Muscle of arm (tissue), 12 donors: ENCODE data around the gene PHF14. TPM values are rescaled to one million over a fixed set of nuclear protein-coding genes. Genes with fewer than 3 reads are reported as not detected.
A peak's percentile ranks its signal among the peaks of the same experiment; 100 is the strongest.
"Not testable (repeated sequence)": the region's sequence is repeated elsewhere in the genome, so short reads cannot be mapped to it uniquely, and the experiment has no call there.

ENCODE experiments used
- DNase-seq: peaks from one replicate; pipeline ENCODE4 v3.0.0-alpha.2; 2013
- polyA plus RNA-seq, 12 donors: library from polyadenylated mRNA; unstranded; fragments of 120-200 nt; gene quantifications; one replicate each; pipeline ENCODE4 v1.2.1, GENCODE V29; 2013; ENCODE audit not compliant: insufficient read length in 12 of 12

Gene PHF14
- polyA plus RNA-seq, 12 donors: 28.7 to 52.3 (median 38.3) TPM; not detected in 1

DNA sequence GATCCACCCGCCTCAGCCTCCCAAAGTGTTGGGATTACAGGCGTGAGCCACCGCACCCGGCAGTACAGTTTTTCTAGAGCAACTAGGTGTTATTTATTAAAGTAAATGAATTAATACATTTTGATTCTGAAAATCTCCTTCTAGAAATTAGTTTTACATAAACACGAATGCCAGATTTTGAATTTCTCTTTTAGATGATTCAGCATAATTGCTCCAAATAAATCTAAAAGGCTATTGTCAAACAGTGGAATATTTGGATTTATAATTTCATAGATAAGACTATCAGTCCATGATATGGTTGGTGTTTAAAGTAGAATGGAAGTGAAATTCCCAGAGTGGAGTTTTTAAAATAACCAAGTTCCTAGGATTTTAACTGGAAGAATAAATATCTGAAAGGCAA is 1.5 kb upstream of the PHF14 start:
- no peak for DNase-seq

DNA sequence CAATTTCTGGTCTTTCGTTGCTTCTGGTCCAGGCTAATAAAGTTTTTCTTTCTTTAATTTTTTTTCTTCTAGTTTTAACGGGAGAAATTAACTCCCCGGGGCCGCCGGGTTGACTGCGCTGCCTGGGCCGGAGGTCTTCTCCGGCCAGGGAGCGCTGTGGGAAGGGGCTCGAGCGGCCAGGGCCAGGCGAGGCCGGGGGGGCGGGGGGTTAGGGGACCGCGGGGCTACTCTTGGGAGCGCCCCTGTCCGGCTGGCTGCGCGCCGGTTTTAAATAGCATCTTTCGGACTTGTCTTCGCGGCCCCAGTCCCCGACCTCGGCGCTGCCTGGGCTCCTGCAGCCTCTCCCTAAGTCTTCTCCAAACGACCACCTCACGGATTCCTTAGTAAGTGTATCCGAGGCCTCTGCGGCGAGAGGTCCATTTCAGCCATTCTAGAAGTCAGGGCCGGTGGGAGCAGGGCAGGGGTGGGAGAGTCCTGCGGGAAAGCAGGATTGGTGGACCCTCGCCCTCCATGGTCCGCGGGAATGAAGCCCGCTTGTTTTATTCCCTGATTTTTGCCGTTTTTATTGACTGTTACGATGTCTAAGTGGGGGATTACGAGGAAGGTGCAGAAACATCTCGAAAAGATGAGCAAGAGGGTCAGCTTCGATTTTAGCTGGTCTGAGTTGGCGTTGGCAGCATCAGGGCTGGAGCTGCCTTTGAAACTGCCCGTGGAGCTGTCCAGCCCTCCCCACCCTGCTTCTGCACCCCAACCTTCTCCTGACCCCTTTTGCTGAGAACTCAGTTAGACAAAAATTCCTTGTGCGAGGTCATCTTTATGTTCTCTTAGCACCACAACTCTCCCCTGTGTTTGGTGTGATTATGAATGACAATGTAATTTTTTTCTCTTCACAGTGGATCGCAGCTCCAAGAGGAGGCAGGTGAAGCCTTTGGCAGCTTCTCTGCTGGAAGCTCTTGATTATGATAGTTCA is 555 bp downstream of the PHF14 start:
- peak; percentile 35 for DNase-seq

- no peak for DNase-seq
These were observed 3.4 kb downstream of the PHF14 start for GRCh38 chr7:10977113-10977512.

DNA sequence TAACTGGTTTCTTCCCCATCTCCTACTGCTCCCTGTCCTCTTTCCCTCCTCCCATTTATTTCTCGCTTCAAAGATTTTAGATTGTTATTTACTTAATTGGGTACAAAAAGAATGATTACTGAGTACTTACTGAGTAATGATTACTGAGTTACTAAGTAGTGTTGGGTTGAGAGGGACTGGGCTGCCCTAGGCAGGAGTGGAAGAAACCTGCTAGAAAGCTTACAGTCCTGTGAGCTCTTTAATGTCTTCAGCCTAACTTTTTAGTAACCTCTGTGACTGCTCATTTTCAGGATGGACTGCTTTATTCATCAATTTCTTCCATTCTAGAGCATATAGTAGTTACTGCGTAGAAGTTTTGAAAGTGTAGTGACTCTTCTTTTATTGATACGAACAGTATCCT is 7.6 kb downstream of the PHF14 start:
- DNase-seq: no peak

DNA sequence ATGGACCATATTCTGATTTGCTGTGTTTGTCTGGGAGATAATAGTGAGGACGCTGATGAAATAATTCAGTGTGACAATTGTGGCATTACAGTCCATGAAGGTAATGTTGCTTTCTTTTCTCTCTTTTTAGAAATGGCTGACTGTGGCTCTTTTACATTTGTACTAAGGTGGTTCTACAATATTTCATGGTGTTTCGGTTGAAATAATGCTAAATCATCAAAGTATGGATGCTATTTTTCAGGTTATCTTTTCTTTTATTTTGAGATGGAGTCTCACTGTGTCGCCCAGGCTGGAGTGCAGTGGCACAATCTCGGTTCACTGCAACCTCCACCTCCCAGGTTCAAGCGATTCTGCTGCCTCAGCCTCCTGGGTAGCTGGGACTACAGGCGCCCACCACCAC is 17.1 kb downstream of the PHF14 start:
- not testable (repeated sequence) for DNase-seq

GRCh38 chr7:10995482-10996166 is 22.0 kb downstream of the PHF14 start:
- not testable (repeated sequence) for DNase-seq

DNA sequence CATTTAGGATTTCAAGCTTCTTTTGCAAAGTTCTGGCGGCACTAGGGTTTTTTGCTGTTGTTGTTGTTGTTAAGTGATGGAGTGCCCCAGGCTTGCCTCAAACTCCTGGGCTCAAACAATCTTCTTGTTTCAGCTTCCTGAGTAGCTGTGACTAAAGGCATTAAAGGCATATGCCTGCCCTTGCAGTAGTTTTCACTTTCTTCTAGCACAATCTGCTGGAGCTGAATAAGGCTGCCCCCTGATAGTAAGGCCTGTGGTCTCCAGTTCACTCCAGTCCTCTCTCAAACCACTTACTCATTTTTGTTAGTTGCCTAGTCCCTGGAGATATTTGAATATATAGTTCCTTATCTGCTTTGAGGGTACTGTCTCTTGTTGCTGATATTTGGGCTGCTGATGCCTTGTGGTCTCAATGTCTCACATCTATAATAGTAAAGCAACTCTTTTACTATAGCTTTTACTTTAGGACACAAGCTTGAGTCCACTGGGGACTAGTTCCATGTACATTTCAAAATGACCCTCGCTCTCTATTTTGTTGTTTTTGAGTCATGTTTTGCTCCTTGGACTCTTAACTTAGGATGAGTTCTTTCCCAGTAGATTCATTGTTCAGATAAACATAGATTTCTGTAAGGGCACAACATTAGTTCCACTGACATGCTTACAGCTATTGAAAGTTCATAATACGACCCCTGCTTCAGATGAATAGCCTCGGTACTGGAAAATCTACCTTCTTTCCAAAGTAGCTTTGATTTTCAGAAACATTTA is 25.5 kb downstream of the PHF14 start:
- no peak for DNase-seq

GRCh38 chr7:11005202-11005601 is 31.5 kb downstream of the PHF14 start:
- DNase-seq: no peak

- no peak for DNase-seq
These were observed 32.6 kb downstream of the PHF14 start for GRCh38 chr7:11006291-11006690.

- DNase-seq: no peak
These were observed 36.0 kb downstream of the PHF14 start for GRCh38 chr7:11009631-11010030.

DNA sequence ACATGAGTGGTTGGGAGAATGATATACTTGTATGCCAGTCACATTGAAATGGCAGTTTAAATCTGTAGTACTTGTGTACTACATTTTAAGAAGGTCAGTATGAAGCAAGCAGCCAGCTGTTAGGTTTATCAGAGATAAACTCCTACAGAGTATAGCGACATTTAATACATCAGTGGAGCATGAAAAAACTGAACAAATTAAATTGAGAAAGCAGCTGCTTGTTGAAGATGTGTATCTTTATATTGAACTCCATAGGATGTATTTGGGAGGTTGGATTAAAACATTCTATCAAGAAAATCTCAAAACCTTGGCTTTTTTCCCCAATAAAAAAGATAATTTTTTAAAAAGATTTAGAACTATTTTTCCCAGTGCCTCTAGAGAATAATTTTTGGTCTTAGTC is 47.8 kb downstream of the PHF14 start:
- no peak for DNase-seq

DNA sequence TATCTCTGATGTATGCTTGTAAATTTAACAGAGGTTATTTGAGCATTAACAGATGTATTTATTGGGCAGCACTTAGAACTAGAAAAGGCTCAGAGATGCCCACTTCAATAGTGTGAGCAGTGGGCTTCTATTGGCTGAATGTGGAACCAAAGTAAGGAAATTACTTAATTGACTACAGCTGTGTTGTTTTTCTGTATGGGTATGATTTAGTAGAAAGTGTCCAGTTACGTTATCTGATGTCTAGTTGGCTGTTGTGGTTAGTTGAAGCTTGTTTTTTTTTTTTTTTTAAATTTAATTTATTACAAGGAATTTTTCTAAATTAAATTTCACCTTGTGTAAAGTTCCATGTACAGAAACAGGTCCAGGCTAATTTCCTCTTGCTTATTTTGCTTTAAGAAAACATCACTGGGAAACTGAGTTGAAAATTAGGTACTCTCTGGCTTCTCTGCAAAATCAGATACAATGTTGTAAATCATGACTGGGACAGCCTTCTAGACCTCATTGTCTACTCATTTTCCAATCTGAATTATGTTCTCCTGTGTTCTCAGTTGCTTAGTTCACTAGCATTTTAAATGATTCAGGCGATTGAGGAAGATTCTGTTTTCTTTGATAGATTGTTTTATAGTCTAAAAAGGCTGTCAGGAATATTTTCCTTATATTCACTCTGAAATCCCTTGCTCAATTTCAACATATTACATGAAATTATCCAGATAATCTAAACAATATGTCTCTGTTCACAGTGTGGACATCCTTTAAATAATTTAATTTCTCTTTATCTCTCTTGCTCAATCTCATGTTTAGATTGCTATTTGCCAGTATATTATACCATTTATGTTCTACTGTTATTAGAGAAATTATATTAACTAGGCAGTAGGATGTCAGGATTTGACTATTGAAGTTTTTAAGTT is 53.0 kb downstream of the PHF14 start:
- no peak for DNase-seq

- no peak for DNase-seq
These were observed 62.0 kb downstream of the PHF14 start for GRCh38 chr7:11035661-11036060.

GRCh38 chr7:11039974-11040373 is 66.3 kb downstream of the PHF14 start:
- DNase-seq: no peak

DNA sequence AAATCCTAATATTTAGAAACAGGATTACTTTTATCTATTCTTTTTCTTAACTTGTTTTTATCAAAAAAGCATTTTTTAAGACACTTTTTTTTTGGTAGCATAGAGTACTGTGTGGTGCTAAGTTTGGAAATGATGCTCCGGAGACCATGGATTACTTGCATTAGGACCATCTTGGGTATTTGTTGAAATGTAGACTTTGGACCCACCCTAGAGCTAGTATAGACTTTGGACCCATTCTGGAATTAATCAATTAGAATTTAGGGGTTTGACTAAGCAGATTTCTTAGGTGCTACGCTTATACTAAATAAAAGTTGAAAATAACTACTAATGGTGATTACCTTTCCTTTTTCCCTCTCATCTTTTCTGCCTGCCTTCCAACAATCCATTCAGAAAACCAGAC is 80.4 kb downstream of the PHF14 start:
- no peak for DNase-seq

GRCh38 chr7:11060893-11061292 is 87.2 kb downstream of the PHF14 start:
- no peak for DNase-seq

GRCh38 chr7:11062110-11062509 is 88.4 kb downstream of the PHF14 start:
- no peak for DNase-seq

GRCh38 chr7:11069591-11069990 is 95.9 kb downstream of the PHF14 start:
- no peak for DNase-seq

DNA sequence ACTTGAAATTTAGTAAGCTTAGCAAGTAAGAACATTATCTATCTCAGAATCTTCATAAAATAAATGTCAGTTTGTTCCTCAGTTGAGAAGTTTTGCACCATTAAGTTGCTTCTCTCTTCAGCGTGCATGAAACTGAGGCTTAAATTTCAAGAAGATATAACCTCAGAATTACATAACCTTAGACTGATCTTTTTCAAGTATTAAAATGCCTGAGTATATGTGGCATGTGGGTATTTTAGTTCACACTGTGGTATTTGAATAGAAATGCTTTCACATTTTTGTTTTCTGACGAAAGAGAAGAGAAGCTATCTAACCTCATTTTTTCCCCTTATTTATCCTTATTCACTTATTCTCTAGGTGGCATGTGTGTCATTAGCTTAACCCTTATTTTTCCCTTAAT is 104.1 kb downstream of the PHF14 start:
- no peak for DNase-seq

- DNase-seq: no peak
These were observed 104.7 kb downstream of the PHF14 start for GRCh38 chr7:11078247-11078834.

DNA sequence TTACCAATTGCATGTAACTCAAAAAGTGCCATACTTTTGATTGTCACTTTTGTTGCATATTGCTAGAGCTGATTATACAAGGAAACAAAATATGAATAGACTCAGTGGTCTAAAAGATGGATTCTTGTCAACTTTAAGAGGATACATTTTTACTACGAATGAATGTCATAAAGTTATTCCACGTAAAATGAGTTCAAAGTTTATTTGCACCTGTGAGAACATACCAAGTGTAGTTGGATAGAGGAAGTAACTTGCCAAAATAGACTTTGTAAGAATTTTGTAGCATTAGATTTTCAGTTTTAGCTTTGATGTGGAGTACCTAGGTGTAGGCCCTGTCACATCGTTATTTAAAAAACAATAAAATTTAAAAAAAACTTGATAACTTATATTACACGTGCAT is 106.2 kb downstream of the PHF14 start:
- DNase-seq: no peak
